ENCODE results near the gene CBFA2T3. TPM values are rescaled to one million over a fixed set of nuclear protein-coding genes. Genes with fewer than 3 reads are reported as not detected.

Gene CBFA2T3
- total RNA-seq, 1 donor from 2014 or later = 4.6 TPM

DNA sequence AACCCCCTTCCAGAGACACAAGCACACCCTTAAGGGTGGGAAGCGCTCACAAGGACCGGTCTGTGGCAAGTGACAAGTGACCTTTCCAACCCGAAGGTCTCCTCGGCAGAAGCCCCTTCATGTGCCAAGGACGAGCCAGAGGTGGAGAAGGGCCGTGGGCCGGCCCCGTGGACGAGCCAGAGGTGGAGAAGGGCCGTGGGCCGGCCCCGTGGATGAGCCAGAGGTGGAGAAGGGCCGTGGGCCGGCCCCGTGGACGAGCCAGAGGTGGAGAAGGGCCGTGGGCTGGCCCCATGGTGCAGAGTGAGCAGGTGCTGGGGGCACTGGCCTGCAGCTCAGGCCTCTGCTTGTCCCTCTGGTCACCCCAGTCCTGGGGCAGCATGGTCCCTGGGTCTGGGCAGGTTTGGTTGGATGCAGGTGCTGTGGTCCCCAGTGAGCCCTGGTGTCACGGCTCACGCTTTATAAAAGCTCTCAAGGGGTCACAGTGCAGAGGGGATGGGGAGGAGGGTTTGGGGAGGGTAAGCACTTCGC, 45.6 kb downstream of the CBFA2T3 start:
- TF ChIP-seq, protein P1, sequence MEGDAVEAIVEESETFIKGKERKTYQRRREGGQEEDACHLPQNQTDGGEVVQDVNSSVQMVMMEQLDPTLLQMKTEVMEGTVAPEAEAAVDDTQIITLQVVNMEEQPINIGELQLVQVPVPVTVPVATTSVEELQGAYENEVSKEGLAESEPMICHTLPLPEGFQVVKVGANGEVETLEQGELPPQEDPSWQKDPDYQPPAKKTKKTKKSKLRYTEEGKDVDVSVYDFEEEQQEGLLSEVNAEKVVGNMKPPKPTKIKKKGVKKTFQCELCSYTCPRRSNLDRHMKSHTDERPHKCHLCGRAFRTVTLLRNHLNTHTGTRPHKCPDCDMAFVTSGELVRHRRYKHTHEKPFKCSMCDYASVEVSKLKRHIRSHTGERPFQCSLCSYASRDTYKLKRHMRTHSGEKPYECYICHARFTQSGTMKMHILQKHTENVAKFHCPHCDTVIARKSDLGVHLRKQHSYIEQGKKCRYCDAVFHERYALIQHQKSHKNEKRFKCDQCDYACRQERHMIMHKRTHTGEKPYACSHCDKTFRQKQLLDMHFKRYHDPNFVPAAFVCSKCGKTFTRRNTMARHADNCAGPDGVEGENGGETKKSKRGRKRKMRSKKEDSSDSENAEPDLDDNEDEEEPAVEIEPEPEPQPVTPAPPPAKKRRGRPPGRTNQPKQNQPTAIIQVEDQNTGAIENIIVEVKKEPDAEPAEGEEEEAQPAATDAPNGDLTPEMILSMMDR (conservative IDR thresholded peaks at IDR 0.05) = no peak
- no peak overlapping the region for H3K27ac Mint-ChIP-seq (ENCODE audit: unreplicated experiment)
- no peaks in the 10 kb centered on the region for H3K4me1 Mint-ChIP-seq
- H3K27me3 Mint-ChIP-seq (ENCODE audit: low read depth) = no peaks in the 10 kb centered on the region
- no peak for DNase-seq (ENCODE audit: low read depth, low spot score)
- no peaks in the 10 kb centered on the region for H3K9me3 Mint-ChIP-seq
- no peak overlapping the region for H3K4me3 Mint-ChIP-seq
- no peaks in the 10 kb centered on the region for H3K36me3 Mint-ChIP-seq (ENCODE audit: low read depth)

DNA sequence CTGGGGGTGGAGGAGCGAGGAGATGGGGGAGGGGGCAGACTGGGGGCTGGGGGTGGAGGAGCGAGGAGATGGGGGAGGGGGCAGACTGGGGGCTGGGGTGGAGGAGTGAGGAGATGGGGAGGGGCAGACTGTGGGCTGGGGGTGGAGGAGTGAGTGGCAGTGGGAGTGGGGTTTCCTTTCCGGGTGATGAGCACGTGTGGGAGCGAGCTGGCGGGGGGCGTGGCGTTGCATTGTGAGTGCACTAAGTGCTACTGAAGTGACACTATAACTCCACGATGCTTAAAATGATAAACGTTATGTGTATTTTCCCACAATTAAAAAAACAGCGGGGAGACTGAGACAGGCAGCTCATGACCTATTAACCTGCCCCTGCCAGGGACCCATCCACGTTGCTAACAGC, 46.3 kb downstream of the CBFA2T3 start:
- peaks cover under 1% of the 10 kb centered on the region for H3K27me3 Mint-ChIP-seq (ENCODE audit: low read depth)
- no peaks in the 10 kb centered on the region for H3K4me1 Mint-ChIP-seq
- DNase-seq (ENCODE audit: low read depth, low spot score) = no peak
- TF ChIP-seq, protein P1 (conservative IDR thresholded peaks at IDR 0.05) = no peak
- H3K4me3 Mint-ChIP-seq = no peak overlapping the region
- H3K36me3 Mint-ChIP-seq (ENCODE audit: low read depth) = no peaks in the 10 kb centered on the region
- H3K9me3 Mint-ChIP-seq = no peaks in the 10 kb centered on the region
- no peak overlapping the region for H3K27ac Mint-ChIP-seq (ENCODE audit: unreplicated experiment)

GRCh38 chr16:88929091-88929445, 47.9 kb downstream of the CBFA2T3 start:
- H3K4me3 Mint-ChIP-seq = no peak overlapping the region
- DNase-seq (ENCODE audit: low read depth, low spot score) = no peak
- H3K9me3 Mint-ChIP-seq = no peaks in the 10 kb centered on the region
- peaks cover 2% of the 10 kb centered on the region for H3K27me3 Mint-ChIP-seq (ENCODE audit: low read depth)
- TF ChIP-seq, protein P1 (conservative IDR thresholded peaks at IDR 0.05) = no peak
- H3K36me3 Mint-ChIP-seq (ENCODE audit: low read depth) = no peaks in the 10 kb centered on the region
- H3K4me1 Mint-ChIP-seq = no peaks in the 10 kb centered on the region
- H3K27ac Mint-ChIP-seq (ENCODE audit: unreplicated experiment) = no peak overlapping the region

DNA sequence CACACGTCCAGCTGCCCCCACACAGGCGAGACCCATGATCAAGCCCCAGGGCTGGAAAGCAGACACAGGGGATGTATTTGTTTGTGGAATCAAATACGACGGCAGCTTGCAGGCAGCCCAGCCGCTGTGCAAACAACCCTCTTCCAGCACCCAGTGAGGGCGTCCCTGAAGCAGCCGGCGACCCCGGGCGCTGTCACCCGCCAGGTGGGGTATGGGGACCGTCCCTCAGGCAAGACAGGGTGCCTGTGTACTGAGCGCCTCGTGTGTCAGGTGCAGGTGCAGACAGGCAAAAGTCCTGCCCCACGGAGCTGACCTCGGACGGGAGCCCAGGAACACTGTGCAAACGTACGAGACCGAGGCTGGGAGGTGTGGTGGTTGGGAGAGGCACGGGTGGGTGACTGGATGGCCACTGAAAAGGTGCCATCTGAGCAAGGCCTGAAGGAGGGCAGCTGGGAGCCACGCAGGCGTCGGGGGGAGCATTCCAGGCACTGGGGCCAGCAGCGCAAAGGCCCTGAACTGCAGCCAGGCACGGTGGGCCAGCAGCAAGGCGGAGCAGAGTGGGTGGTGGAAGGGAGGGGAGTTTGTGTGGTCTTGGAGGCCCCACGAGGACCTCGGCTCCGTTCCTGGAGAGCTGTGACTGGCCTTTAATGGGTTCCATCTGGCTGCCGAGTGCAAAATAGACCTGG, 48.5 kb downstream of the CBFA2T3 start:
- Mint-ChIP-seq H3K27me3 (ENCODE audit: low read depth) (peaks cover 2% of the 10 kb centered on the region), H3K9me3 (no peaks in the 10 kb centered on the region), H3K4me1 (no peaks in the 10 kb centered on the region), H3K27ac (ENCODE audit: unreplicated experiment) (no peak overlapping the region), H3K36me3 (ENCODE audit: low read depth) (no peaks in the 10 kb centered on the region), H3K4me3 (no peak overlapping the region)
- TF ChIP-seq, protein P1 (conservative IDR thresholded peaks at IDR 0.05) = no peak
- no peak for DNase-seq (ENCODE audit: low read depth, low spot score)

DNA sequence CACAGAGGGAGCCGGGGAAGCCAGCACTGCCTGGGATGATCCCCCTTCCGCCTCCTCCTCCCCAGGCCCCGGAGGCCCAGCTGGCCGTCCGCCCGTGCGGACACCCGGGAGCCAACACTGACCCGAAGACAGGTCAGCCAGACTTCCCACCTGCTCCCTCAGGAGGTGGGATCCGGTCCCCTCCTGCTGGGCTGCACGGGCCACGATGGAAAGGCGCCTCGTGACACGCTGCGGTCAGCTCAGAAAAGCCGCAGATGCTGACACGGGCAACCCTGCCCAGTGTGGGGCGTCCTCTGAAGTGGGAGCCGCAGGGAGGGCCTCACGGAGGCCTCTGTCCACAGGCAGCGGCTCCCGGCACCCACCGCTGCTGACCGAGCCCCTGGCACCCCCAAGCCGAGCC, 49.3 kb downstream of the CBFA2T3 start:
- H3K9me3 Mint-ChIP-seq = no peaks in the 10 kb centered on the region
- DNase-seq (ENCODE audit: low read depth, low spot score) = no peak
- H3K27me3 Mint-ChIP-seq (ENCODE audit: low read depth) = peaks cover 2% of the 10 kb centered on the region
- TF ChIP-seq, protein P1 (conservative IDR thresholded peaks at IDR 0.05) = no peak
- no peak overlapping the region for H3K27ac Mint-ChIP-seq (ENCODE audit: unreplicated experiment)
- H3K4me3 Mint-ChIP-seq = no peak overlapping the region
- no peaks in the 10 kb centered on the region for H3K36me3 Mint-ChIP-seq (ENCODE audit: low read depth)
- no peaks in the 10 kb centered on the region for H3K4me1 Mint-ChIP-seq

Data from neural crest cell (in vitro differentiated cells).